GM10266 (cell line): ENCODE measurements around the gene CACHD1.

Source experiments
- DNase-seq: peaks from one replicate; pipeline ENCODE4 v3.0.0; 2012; ENCODE audit errors: extremely low spot score
- TF ChIP-seq, protein P1 (sequence below): IDR thresholded peaks from 2 replicates; pipeline ENCODE4 v1.5.1; 2012; ENCODE audit warnings: mild to moderate bottlenecking, low read depth; ENCODE audit not compliant: control insufficient read depth, insufficient read depth; ENCODE audit errors: missing control alignments

CACHD1 gene

DNA sequence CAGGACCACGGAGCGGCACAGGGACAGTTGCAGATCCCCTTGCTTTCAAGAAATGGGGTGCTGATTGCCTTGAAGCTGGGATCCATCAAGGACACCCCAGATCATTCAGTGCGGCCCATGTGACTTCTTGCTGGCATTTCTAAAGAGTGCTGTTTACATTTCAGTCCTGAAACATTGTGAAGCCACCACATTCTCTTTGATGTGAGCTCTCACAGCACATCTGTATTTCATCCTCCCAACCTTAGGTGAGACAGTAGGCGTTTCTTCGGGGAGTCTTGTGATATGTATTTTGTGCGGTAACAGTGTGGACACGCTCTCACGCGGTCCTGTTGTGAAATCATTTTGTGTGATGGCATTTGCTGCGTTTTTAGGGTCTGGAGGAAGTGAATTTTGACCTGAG lies 57.2 kb downstream of the CACHD1 start:
- TF ChIP-seq, protein P1, sequence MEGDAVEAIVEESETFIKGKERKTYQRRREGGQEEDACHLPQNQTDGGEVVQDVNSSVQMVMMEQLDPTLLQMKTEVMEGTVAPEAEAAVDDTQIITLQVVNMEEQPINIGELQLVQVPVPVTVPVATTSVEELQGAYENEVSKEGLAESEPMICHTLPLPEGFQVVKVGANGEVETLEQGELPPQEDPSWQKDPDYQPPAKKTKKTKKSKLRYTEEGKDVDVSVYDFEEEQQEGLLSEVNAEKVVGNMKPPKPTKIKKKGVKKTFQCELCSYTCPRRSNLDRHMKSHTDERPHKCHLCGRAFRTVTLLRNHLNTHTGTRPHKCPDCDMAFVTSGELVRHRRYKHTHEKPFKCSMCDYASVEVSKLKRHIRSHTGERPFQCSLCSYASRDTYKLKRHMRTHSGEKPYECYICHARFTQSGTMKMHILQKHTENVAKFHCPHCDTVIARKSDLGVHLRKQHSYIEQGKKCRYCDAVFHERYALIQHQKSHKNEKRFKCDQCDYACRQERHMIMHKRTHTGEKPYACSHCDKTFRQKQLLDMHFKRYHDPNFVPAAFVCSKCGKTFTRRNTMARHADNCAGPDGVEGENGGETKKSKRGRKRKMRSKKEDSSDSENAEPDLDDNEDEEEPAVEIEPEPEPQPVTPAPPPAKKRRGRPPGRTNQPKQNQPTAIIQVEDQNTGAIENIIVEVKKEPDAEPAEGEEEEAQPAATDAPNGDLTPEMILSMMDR, result no peak
- no peak for DNase-seq

DNA sequence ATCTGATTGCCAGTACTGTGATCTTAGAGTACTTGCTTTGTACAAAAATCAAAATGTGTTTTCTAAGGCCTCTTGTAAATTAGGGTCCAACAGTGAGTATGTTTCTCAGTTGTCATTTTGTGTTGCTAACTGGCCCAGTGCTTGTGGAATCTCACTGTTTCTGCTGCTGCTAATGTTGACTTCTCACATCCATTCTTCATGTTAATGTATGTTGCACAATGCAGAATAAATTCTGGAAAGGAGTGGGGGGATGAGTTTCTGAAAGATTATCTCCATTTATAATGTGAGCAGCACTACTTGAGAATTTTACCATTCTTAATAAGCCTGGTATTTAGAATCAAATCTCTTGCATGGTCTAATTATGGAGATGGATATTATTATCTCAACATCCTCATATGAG lies 57.9 kb downstream of the CACHD1 start:
- no peak for DNase-seq
- TF ChIP-seq, protein P1, result no peak

DNA sequence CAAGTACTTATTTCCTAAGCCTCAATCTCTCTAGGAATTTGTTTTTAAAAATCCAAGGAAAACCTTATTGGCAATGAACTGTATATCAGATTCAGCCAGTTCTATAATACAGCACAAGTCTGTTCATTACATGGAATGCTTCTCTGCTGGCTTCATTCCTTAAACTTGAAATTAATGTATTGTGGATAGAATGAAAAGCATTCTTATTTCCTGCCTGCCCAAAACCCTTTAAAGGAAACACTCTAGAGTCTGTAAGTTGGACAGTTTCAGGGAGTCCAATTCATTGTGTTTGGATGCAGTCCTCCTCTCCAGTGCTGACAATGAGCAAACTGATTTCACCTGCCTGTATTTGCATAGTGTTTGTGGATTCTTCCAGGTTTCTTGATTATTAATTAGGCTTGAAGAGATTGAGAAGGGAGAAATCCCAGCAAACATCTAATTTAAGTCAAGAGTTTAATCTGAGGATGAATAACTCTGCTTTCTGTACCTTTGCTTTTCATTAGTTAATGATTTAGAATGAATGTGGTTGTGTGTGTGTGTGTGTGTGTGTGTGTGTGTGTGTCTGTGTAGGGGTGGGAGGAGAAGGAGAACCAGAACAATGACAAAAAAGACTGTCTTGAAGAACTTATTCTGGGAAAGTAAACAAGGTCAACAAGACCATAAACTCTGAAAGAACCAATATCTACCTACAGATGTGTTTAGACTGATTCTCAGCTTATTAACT lies 61.2 kb downstream of the CACHD1 start:
- TF ChIP-seq, protein P1, result no peak
- DNase-seq, result no peak

DNA sequence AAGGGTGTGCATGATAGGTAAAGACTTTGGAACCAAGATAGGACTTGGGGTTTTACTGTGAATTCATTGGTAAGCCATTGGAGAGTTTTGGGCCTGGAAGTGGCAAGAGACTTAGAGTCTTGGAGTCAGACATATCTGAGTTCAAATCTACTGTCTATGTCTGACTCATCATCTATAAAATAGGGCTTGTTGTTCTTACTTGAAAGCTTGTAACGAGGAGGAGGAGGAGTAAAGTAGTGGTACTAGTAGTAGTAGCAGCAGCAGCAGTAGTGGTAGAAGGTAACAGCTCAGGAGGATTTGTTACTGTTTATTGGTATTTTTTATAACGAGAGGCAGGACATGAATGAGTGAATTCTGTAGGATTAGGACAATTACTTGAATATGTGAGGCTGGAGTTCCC lies 62.7 kb downstream of the CACHD1 start:
- TF ChIP-seq, protein P1, result no peak
- no peak for DNase-seq

DNA sequence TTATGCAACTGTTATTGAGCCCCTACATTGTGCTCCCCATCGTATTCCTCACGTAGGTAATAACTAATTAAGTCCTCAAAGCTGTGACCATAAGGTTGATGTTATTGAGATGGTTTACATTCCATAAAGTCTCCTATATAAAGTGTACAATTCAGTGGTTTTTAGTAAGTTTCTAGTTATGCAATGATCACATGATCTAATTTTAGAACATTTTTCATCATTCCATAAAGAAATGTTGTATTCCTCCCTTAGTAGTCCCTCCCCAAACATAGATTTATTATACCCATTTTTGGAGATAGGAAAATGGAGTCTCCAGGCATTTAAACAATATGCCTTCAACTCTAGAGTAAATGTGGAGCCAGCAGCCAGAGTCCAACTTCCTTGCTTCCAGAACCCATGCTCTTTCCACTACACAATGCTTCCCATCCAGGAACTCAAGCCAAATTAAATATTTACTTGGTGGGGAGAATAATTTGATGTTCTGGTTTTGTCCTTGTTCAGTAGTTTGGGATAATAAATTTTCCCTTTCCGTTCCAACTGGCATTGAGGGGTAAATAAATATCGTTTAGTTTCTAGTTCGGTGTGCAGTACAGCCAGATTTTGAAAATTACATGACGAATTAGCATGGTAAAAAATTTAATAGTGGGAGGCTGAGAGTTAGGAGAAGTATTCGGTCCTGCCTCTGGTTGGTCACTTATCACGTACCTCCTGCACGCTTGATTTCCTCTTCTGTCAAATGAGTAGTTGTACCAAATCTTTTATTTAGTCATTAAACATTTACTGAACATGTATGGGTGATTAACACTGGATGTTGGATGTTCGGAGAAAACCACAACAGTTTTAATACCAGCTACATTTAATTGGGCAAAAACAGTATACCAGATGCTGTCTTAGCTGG lies 66.3 kb downstream of the CACHD1 start:
- DNase-seq, result no peak
- TF ChIP-seq, protein P1, result no peak

DNA sequence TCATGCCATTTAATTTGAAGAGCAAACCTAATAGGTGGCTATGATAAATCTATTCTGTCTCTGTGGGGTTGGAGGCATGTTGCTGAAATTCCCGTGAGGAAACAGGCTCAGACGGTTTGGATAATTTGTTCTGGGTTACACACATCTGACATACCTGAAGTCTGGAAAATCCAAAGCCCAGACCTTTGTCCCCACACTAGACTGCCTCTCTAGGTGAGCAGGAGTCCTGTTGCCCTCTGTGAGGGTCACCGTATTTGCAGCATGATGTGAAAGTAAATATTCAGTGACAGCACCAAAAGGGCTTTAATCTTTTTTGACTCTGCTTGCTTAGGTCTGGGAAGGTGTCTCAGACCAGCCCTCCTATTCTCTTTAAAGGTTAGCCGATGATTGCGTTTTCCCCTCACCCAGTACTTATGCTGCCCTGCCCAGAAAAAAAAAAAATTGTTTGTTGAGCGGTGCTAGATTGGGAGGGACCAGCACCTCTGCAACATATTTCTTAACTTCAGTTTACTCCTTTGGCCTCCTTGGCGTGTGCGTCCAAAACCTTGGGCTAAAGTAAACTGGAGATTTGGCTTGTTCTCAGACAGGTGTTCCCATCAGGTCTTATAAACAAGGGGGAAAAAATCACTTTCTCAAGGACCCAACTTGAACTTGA lies 67.0 kb downstream of the CACHD1 start:
- no peak for DNase-seq
- TF ChIP-seq, protein P1, result no peak
